ENCODE data around the gene SMPDL3B. TPM values are rescaled to one million over a fixed set of nuclear protein-coding genes. Genes with fewer than 3 reads are reported as not detected.

Gene SMPDL3B
- total and polyA plus RNA-seq, 8 donors: 10.5 to 15.7 (median 13.9) TPM

- H3K4me3 ChIP-seq: no peak overlapping the region
- DNase-seq: no peak
- peaks cover 5 to 20% of the 10 kb centered on the region in 2 donors for H3K4me1 ChIP-seq
- no peaks in the 10 kb centered on the region for H3K36me3 ChIP-seq
- no peak for TF ChIP-seq CTCF (IDR thresholded peaks at IDR 0.05)
- H3K27ac ChIP-seq: no peak overlapping the region
- H3K27me3 ChIP-seq: no peaks in the 10 kb centered on the region
- no peak for ATAC-seq
- intact Hi-C loops (cut with DNase I): no loop called here
- H3K9me3 ChIP-seq: no peaks in the 10 kb centered on the region
Measured at GRCh38 chr1:27931184-27931583, 3.6 kb upstream of the SMPDL3B start.

- peaks cover 5 to 20% of the 10 kb centered on the region in 2 donors for H3K4me1 ChIP-seq
- H3K27ac ChIP-seq: no peak overlapping the region
- H3K36me3 ChIP-seq: no peaks in the 10 kb centered on the region
- no peak for TF ChIP-seq CTCF (IDR thresholded peaks at IDR 0.05)
- DNase-seq (no peak), ATAC-seq (no peak)
- no peaks in the 10 kb centered on the region for H3K27me3 ChIP-seq
- intact Hi-C loops (cut with DNase I): no loop called here
- H3K4me3 ChIP-seq: no peak overlapping the region
- H3K9me3 ChIP-seq: no peaks in the 10 kb centered on the region
Measured at GRCh38 chr1:27931759-27932158, 3.0 kb upstream of the SMPDL3B start.

- Histone ChIP-seq H3K36me3 (no peaks in the 10 kb centered on the region), H3K9me3 (no peaks in the 10 kb centered on the region), H3K27me3 (no peaks in the 10 kb centered on the region), H3K4me1 (peaks cover 5 to 29% of the 10 kb centered on the region in 2 donors), H3K4me3 (peak overlapping the region; percentile 16 to 34), H3K27ac (no peak overlapping the region)
- ATAC-seq (peak; percentile 14), DNase-seq (no peak)
- no peak for TF ChIP-seq CTCF (IDR thresholded peaks at IDR 0.05)
- intact Hi-C loops (cut with DNase I): no loop called here
Measured at GRCh38 chr1:27935721-27936120, 921 bp downstream of the SMPDL3B start.

GRCh38 chr1:27936370-27936769 lies 1.6 kb downstream of the SMPDL3B start:
- TF ChIP-seq CTCF (IDR thresholded peaks at IDR 0.05): no peak
- H3K4me3 ChIP-seq: no peak overlapping the region
- H3K27ac ChIP-seq: no peak overlapping the region
- DNase-seq (no peak), ATAC-seq (no peak)
- peaks cover 5 to 34% of the 10 kb centered on the region in 2 donors for H3K4me1 ChIP-seq
- H3K27me3 ChIP-seq: no peaks in the 10 kb centered on the region
- intact Hi-C loops (cut with DNase I): no loop called here
- no peaks in the 10 kb centered on the region for H3K36me3 ChIP-seq
- H3K9me3 ChIP-seq: no peaks in the 10 kb centered on the region

GRCh38 chr1:27937524-27937836 lies 2.7 kb downstream of the SMPDL3B start:
- intact Hi-C loops (cut with DNase I): no loop called here

More at GRCh38 chr1:27937524-27937836, 2.7 kb downstream of the SMPDL3B start:
- H3K9me3 ChIP-seq: no peaks in the 10 kb centered on the region
- no peak for TF ChIP-seq CTCF (IDR thresholded peaks at IDR 0.05)
- no peak overlapping the region for H3K27ac ChIP-seq
- H3K36me3 ChIP-seq: no peaks in the 10 kb centered on the region
- H3K27me3 ChIP-seq: no peaks in the 10 kb centered on the region
- H3K4me3 ChIP-seq: no peak overlapping the region
- DNase-seq: no peak
- ATAC-seq: no peak
- H3K4me1 ChIP-seq: peaks cover 5 to 37% of the 10 kb centered on the region in 2 donors

Measured in left lung (tissue), 10 donors.